D721Med (cell line): ENCODE measurements around the gene DYNLT3.

Source experiments
- DNase-seq: peaks from one replicate; pipeline ENCODE4 v3.0.0; 2011; ENCODE audit warnings: low spot score; ENCODE audit not compliant: insufficient read length
- FAIRE-seq: peaks from 2 replicates; lab custom pipeline; 2011; peaks lifted over from hg19 to GRCh38; lab: Jason Lieb, UNC
- CTCF ChIP-seq: IDR thresholded peaks from 2 replicates; pipeline ENCODE4 v1.5.1; 2012; ENCODE audit warnings: mild to moderate bottlenecking, control low read depth; ENCODE audit not compliant: insufficient read depth; ENCODE audit errors: missing control alignments

DYNLT3 gene

GRCh38 chrX:37867536-37868153 lies 20.3 kb upstream of the DYNLT3 start:
- no peak for FAIRE-seq
- DNase-seq = no peak
- TF ChIP-seq CTCF = no peak

- no peak for FAIRE-seq
- DNase-seq = no peak
- no peak for TF ChIP-seq CTCF
Observed at GRCh38 chrX:37863728-37864127, 16.4 kb upstream of the DYNLT3 start.

GRCh38 chrX:37862851-37863250 lies 15.5 kb upstream of the DYNLT3 start:
- DNase-seq (no peak), FAIRE-seq (no peak)
- TF ChIP-seq CTCF = no peak

GRCh38 chrX:37860721-37861120 lies 13.3 kb upstream of the DYNLT3 start:
- DNase-seq (no peak), FAIRE-seq (no peak)
- no peak for TF ChIP-seq CTCF

GRCh38 chrX:37854748-37855147 lies 7.4 kb upstream of the DYNLT3 start:
- FAIRE-seq (no peak), DNase-seq (no peak)
- TF ChIP-seq CTCF = no peak

- no peak for DNase-seq
- no peak for FAIRE-seq
- TF ChIP-seq CTCF = no peak
Observed at GRCh38 chrX:37854148-37854547, 6.8 kb upstream of the DYNLT3 start.

- no peak for FAIRE-seq
Observed at GRCh38 chrX:37847733-37848197, 394 bp upstream of the DYNLT3 start.

More at GRCh38 chrX:37847733-37848197, 394 bp upstream of the DYNLT3 start:
- DNase-seq = no peak
- no peak for TF ChIP-seq CTCF
